LNCAP (cell line): ENCODE results near the gene CEMIP.

Experiments used
- CTCF ChIP-seq: fragments of 450-650 bp; IDR thresholded peaks from 2 replicates; pipeline ENCODE4 v1.5.1; 2017; ENCODE audit warnings: mild to moderate bottlenecking

Gene CEMIP

DNA sequence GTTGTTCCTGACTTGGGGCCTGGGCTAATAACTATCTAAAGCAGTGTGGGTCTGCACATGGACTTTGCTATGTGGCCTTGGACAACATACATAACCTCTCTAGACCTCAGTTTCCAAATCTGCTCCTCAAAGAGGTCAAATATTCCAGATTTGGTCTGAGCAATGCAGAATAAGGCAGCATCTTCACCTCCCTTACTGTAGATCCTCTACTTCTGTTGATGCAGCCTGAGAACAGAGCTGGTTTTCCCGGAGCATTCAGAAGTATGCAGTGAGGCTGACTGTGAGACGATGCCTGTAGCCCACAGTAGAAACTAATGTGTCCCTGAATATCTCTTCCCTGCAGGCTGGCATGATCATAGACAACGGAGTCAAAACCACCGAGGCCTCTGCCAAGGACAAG is 145.1 kb downstream of the CEMIP start:
- TF ChIP-seq CTCF, result no peak

- no peak for TF ChIP-seq CTCF
Observed at GRCh38 chr15:80925597-80926059, 146.5 kb downstream of the CEMIP start.

GRCh38 chr15:80926126-80926525 is 147.0 kb downstream of the CEMIP start:
- no peak for TF ChIP-seq CTCF

- no peak for TF ChIP-seq CTCF
Observed at GRCh38 chr15:80929225-80929624, 150.1 kb downstream of the CEMIP start.

GRCh38 chr15:80929689-80930088 is 150.5 kb downstream of the CEMIP start:
- no peak for TF ChIP-seq CTCF

- TF ChIP-seq CTCF, result no peak
Observed at GRCh38 chr15:80931191-80931590, 152.0 kb downstream of the CEMIP start.

DNA sequence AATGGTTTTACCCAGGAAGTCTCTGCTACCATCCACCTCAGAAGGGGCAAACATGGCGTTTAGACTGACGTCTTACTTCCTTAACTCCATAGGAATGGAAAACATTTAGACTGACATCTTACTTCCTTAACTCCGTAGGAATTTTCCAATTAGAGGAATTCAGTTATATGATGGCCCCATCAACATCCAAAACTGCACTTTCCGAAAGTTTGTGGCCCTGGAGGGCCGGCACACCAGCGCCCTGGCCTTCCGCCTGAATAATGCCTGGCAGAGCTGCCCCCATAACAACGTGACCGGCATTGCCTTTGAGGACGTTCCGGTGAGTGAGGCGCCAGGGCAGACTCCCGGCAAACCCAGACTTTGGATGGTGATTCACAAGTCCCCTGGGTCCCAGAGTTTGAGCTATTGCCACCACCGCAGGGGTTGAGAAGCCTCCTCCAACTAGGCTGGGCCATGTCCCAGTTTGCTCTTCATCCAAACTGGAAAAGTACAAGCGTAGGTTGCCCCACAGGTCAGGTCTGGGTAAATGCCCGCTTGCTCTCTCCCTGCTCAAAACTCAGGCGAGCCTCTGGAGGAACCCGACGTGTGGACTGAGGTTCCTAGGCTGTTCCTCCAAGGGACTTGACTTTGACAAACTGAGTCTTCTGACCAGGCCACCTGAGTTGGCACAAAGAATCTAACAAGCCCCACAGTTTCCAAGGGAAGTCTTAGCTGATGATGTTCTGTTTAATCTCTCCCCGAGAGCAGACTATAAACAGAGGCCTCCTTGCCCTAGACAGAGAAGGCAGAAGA is 152.7 kb downstream of the CEMIP start:
- no peak for TF ChIP-seq CTCF

GRCh38 chr15:80932513-80932815 is 153.3 kb downstream of the CEMIP start:
- TF ChIP-seq CTCF, result no peak
